SK-N-SH treated with all-trans-retinoic acid at 6 μM for 48 hours (cell line): ENCODE measurements around the gene DPP6.

ENCODE experiments used
- ATAC-seq: fragments of 200-7000 bp; cut with Tn5 transposase; 3 replicates; pipeline ENCODE4 v1.9.1; 2020; ENCODE audit warnings: mild to moderate bottlenecking, moderate library complexity
- ARNTL ChIP-seq: fragments of 450-650 bp; formaldehyde crosslinking; IDR thresholded peaks from 2 replicates; pipeline ENCODE4 v1.5.0; 2020; ENCODE audit warnings: low read depth, mild to moderate bottlenecking, moderate library complexity, borderline replicate concordance
- BACH2 ChIP-seq: fragments of 250-450 bp; sonication (Bioruptor Pico); IDR thresholded peaks from 2 replicates; pipeline ENCODE4 v1.9.0; 2021; ENCODE audit warnings: mild to moderate bottlenecking, borderline replicate concordance
- CREB5 ChIP-seq: fragments of 250-450 bp; sonication (Bioruptor Pico); IDR thresholded peaks from 2 replicates; pipeline ENCODE4 v1.5.1; 2020; ENCODE audit warnings: low read depth, mild to moderate bottlenecking, moderate library complexity
- CSDC2 ChIP-seq: fragments of 250-450 bp; sonication (Bioruptor Pico); IDR thresholded peaks from 2 replicates; pipeline ENCODE4 v1.5.0; 2020; ENCODE audit warnings: mild to moderate bottlenecking, moderate library complexity
- CSRNP3 ChIP-seq: fragments of 250-450 bp; sonication (Bioruptor Pico); IDR thresholded peaks from 2 replicates; pipeline ENCODE4 v1.5.1; 2021; ENCODE audit warnings: mild to moderate bottlenecking, moderate library complexity
- ESRRG ChIP-seq: fragments of 250-450 bp; sonication (Bioruptor Pico); IDR thresholded peaks from 2 replicates; pipeline ENCODE4 v1.6.1; 2021; ENCODE audit warnings: mild to moderate bottlenecking
- GLIS3 ChIP-seq: fragments of 250-450 bp; sonication (Bioruptor Pico); IDR thresholded peaks from 2 replicates; pipeline ENCODE4 v1.5.0; 2020; ENCODE audit warnings: mild to moderate bottlenecking, moderate library complexity
- ISL1 ChIP-seq: fragments of 250-450 bp; sonication (Bioruptor Pico); IDR thresholded peaks from 2 replicates; pipeline ENCODE4 v2.1.2; 2022; ENCODE audit warnings: mild to moderate bottlenecking, moderate library complexity
- OSR1 ChIP-seq: fragments of 250-450 bp; sonication (Bioruptor Pico); IDR thresholded peaks from 2 replicates; pipeline ENCODE4 v1.8.0; 2022; ENCODE audit warnings: moderate library complexity, mild to moderate bottlenecking, inconsistent platforms
- PATZ1 ChIP-seq: fragments of 250-450 bp; sonication (Bioruptor Pico); IDR thresholded peaks from 2 replicates; pipeline ENCODE4 v1.8.0; 2020; ENCODE audit warnings: mild to moderate bottlenecking, moderate library complexity, borderline replicate concordance
- POU6F1 ChIP-seq: fragments of 250-450 bp; sonication (Bioruptor Pico); IDR thresholded peaks from 2 replicates; pipeline ENCODE4 v1.8.0; 2021; ENCODE audit warnings: low read depth, mild to moderate bottlenecking, moderate library complexity, borderline replicate concordance
- PPARA ChIP-seq: fragments of 250-450 bp; sonication (Bioruptor Pico); IDR thresholded peaks from 2 replicates; pipeline ENCODE4 v1.5.0; 2020; ENCODE audit warnings: mild to moderate bottlenecking, borderline replicate concordance
- RARB ChIP-seq: fragments of 250-450 bp; sonication (Bioruptor Pico); IDR thresholded peaks from 2 replicates; pipeline ENCODE4 v1.8.0; 2021; ENCODE audit warnings: mild to moderate bottlenecking, moderate library complexity
- SNAI2 ChIP-seq: fragments of 250-450 bp; sonication (Bioruptor Pico); IDR thresholded peaks from 2 replicates; pipeline ENCODE4 v1.5.0; 2020; ENCODE audit warnings: mild to moderate bottlenecking, moderate library complexity
- TCF4 ChIP-seq: fragments of 250-450 bp; sonication (Bioruptor Pico); IDR thresholded peaks from 2 replicates; pipeline ENCODE4 v1.8.0; 2021; ENCODE audit warnings: mild to moderate bottlenecking, moderate library complexity, borderline replicate concordance
- TOX ChIP-seq: fragments of 250-450 bp; sonication (Bioruptor Pico); IDR thresholded peaks from 2 replicates; pipeline ENCODE4 v1.8.0; 2021; ENCODE audit warnings: mild to moderate bottlenecking, moderate library complexity, borderline replicate concordance
- ZC3H10 ChIP-seq: fragments of 250-450 bp; sonication (Bioruptor Pico); IDR thresholded peaks from 2 replicates; pipeline ENCODE4 v1.5.1; 2021; ENCODE audit warnings: mild to moderate bottlenecking, moderate library complexity
- ZFP3 ChIP-seq: fragments of 250-450 bp; sonication (Bioruptor Pico); IDR thresholded peaks from 2 replicates; pipeline ENCODE4 v1.5.0; 2020; ENCODE audit warnings: mild to moderate bottlenecking, moderate library complexity
- ZFP30 ChIP-seq: fragments of 450-650 bp; formaldehyde crosslinking; IDR thresholded peaks from 2 replicates; pipeline ENCODE4 v1.5.0; 2022; ENCODE audit warnings: mild to moderate bottlenecking, moderate library complexity
- ZNF565 ChIP-seq: fragments of 450-650 bp; formaldehyde crosslinking; conservative IDR thresholded peaks from 2 replicates; pipeline ENCODE4 v1.5.0; 2020; ENCODE audit warnings: low read depth, mild to moderate bottlenecking, moderate library complexity
- ZNF70 ChIP-seq: fragments of 450-650 bp; formaldehyde crosslinking; IDR thresholded peaks from 2 replicates; pipeline ENCODE4 v1.5.0; 2020; ENCODE audit warnings: mild to moderate bottlenecking, moderate library complexity
- ZNF8 ChIP-seq: fragments of 450-650 bp; formaldehyde crosslinking; IDR thresholded peaks from 2 replicates; pipeline ENCODE4 v1.5.0; 2020; ENCODE audit warnings: mild to moderate bottlenecking, moderate library complexity
- TF ChIP-seq, protein P1 (sequence below): fragments of 250-450 bp; sonication (Bioruptor Pico); IDR thresholded peaks from 2 replicates; pipeline ENCODE4 v1.5.0; 2020; ENCODE audit warnings: mild to moderate bottlenecking, moderate library complexity

Gene DPP6

DNA sequence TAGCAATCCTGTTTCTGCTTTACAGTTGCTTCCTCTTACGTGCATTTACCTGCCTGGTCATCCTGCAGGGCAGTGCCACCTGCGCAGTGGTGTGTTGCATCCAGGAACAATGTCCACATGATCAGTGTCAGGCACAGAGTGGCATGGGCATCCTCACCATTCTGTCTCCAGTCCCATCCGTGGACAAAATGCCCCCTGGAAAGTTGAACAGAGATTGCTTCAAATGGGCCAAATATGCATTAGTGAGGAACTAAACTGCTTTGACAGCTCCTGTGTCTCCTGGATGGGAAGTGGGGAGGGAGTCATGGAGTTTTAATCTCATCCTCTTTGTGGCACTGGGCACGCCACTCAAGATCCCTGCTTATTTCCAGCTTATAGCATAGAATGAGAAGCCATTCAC is 151.8 kb downstream of the DPP6 start:
- TF ChIP-seq POU6F1 (CRISPR knock-in tag) (no peak), PATZ1 (CRISPR knock-in tag) (no peak), TOX (CRISPR knock-in tag) (no peak), TCF4 (CRISPR knock-in tag) (no peak), PPARA (CRISPR knock-in tag) (no peak), ARNTL (CRISPR knock-in tag) (no peak), RARB (CRISPR knock-in tag) (no peak), ESRRG (CRISPR knock-in tag) (no peak), CSDC2 (no peak), ZNF70 (no peak), CREB5 (CRISPR knock-in tag) (no peak), ZNF8 (CRISPR knock-in tag) (no peak), ISL1 (CRISPR knock-in tag) (no peak), ZFP3 (no peak), CSRNP3 (CRISPR knock-in tag) (no peak), BACH2 (no peak), SNAI2 (CRISPR knock-in tag) (no peak), ZNF565 (CRISPR knock-in tag) (no peak), OSR1 (CRISPR knock-in tag) (no peak)
- TF ChIP-seq, protein P1, sequence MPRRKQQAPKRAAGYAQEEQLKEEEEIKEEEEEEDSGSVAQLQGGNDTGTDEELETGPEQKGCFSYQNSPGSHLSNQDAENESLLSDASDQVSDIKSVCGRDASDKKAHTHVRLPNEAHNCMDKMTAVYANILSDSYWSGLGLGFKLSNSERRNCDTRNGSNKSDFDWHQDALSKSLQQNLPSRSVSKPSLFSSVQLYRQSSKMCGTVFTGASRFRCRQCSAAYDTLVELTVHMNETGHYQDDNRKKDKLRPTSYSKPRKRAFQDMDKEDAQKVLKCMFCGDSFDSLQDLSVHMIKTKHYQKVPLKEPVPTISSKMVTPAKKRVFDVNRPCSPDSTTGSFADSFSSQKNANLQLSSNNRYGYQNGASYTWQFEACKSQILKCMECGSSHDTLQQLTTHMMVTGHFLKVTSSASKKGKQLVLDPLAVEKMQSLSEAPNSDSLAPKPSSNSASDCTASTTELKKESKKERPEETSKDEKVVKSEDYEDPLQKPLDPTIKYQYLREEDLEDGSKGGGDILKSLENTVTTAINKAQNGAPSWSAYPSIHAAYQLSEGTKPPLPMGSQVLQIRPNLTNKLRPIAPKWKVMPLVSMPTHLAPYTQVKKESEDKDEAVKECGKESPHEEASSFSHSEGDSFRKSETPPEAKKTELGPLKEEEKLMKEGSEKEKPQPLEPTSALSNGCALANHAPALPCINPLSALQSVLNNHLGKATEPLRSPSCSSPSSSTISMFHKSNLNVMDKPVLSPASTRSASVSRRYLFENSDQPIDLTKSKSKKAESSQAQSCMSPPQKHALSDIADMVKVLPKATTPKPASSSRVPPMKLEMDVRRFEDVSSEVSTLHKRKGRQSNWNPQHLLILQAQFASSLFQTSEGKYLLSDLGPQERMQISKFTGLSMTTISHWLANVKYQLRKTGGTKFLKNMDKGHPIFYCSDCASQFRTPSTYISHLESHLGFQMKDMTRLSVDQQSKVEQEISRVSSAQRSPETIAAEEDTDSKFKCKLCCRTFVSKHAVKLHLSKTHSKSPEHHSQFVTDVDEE (CRISPR knock-in tag) = no peak
- ATAC-seq = no peak

GRCh38 chr7:154212861-154213260 is 160.7 kb downstream of the DPP6 start:
- no peak for TF ChIP-seq PPARA (CRISPR knock-in tag)
- no peak for TF ChIP-seq ZNF565 (CRISPR knock-in tag)
- TF ChIP-seq GLIS3 (CRISPR knock-in tag) = no peak
- no peak for TF ChIP-seq OSR1 (CRISPR knock-in tag)
- no peak for TF ChIP-seq ARNTL (CRISPR knock-in tag)
- TF ChIP-seq TOX (CRISPR knock-in tag) = no peak
- no peak for TF ChIP-seq POU6F1 (CRISPR knock-in tag)
- no peak for TF ChIP-seq ZFP30
- TF ChIP-seq PATZ1 (CRISPR knock-in tag) = no peak
- TF ChIP-seq BACH2 = no peak
- no peak for TF ChIP-seq ZFP3
- no peak for TF ChIP-seq RARB (CRISPR knock-in tag)
- TF ChIP-seq CREB5 (CRISPR knock-in tag) = no peak
- no peak for TF ChIP-seq ZNF70
- TF ChIP-seq CSDC2 = no peak
- no peak for TF ChIP-seq ZC3H10 (CRISPR knock-in tag)
- TF ChIP-seq TCF4 (CRISPR knock-in tag) = no peak
- no peak for ATAC-seq
